SK-N-SH (cell line): Measurements from ENCODE around the gene SMIM44. TPM values are rescaled to one million over a fixed set of nuclear protein-coding genes. Genes with fewer than 3 reads are reported as not detected.
A peak's percentile ranks its signal among the peaks of the same experiment; 100 is the strongest.

Source experiments
- CTCF ChIA-PET: fragments of 300-600, 350-600 bp; formaldehyde crosslinking; extraction: SDS; loops from one replicate; lab custom pipeline; 2021; lab: Yijun Ruan, JAX
- POLR2A ChIA-PET: fragments of 350-600 bp; sonication (Branson Sonifier 250); formaldehyde crosslinking; extraction: SDS; loops from one replicate; lab custom pipeline; 2020; ENCODE audit warnings: antibody characterized with exemption, inconsistent platforms; lab: Yijun Ruan, JAX
- DNase-seq: peaks from one replicate; pipeline ENCODE4 v3.0.0; 2012
- H2AFZ ChIP-seq: fragments of 200-600 bp; sonication (generic); 2 replicates; pipeline ENCODE4 v1.8.1; 2016; ENCODE audit warnings: antibody characterized with exemption, mild to moderate bottlenecking, low read depth
- H3F3A ChIP-seq: fragments of 200-600 bp; sonication (generic); replicated peaks from 2 replicates; pipeline ENCODE3; 2016; ENCODE audit warnings: antibody characterized with exemption, mild to moderate bottlenecking; ENCODE audit not compliant: insufficient read depth
- H3K27ac ChIP-seq, 2 experiments: fragments of 200-500 bp in 1 of 2; fragments of 200-600 bp in 1 of 2; sonication (Bioruptor generic) in 1 of 2; sonication (generic), shearing (Covaris generic) in 1 of 2; 2 replicates each; pipeline versions ENCODE4 v1.5.1 to v1.6.1; 2014 to 2016; ENCODE audit warnings: low read depth in 2 of 2, inconsistent platforms in 1 of 2, low read length in 1 of 2, mild to moderate bottlenecking in 1 of 2, mixed read lengths in 1 of 2
- H3K27me3 ChIP-seq: fragments of 200-600 bp; sonication (generic), shearing (Covaris generic); 2 replicates; pipeline ENCODE4 v1.6.1; 2016; ENCODE audit warnings: mixed run types; ENCODE audit not compliant: insufficient read depth
- H3K36me3 ChIP-seq, 2 experiments: fragments of 200-500 bp in 1 of 2; fragments of 200-600 bp in 1 of 2; sonication (Bioruptor generic) in 1 of 2; sonication (generic) in 1 of 2; replicated peaks in 1 of 2; 2 replicates each; pipeline versions ENCODE3 to v1.5.1; 2014 to 2016; ENCODE audit warnings: low read length in 1 of 2, mild to moderate bottlenecking in 1 of 2; ENCODE audit not compliant: insufficient read depth in 2 of 2, control insufficient read depth in 1 of 2
- H3K4me1 ChIP-seq, 2 experiments: fragments of 200-500 bp in 1 of 2; fragments of 200-600 bp in 1 of 2; sonication (Bioruptor generic) in 1 of 2; sonication (generic), shearing (Covaris generic) in 1 of 2; 2 replicates each; pipeline versions ENCODE4 v1.5.1 to v1.6.1; 2014 to 2016; ENCODE audit warnings: low read depth in 1 of 2, low read length in 1 of 2, mixed run types in 1 of 2; ENCODE audit not compliant: insufficient read depth in 2 of 2, control insufficient read depth in 1 of 2
- H3K4me2 ChIP-seq: fragments of 200-600 bp; sonication (generic), shearing (Covaris generic); 2 replicates; pipeline ENCODE4 v1.6.1; 2017; ENCODE audit warnings: mixed run types
- H3K4me3 ChIP-seq, 2 experiments: fragments of 200-500 bp in 1 of 2; fragments of 200-600 bp in 1 of 2; sonication (Bioruptor generic) in 1 of 2; sonication (generic), shearing (Covaris generic) in 1 of 2; 2 replicates each; pipeline versions ENCODE4 v1.5.1 to v1.8.1; 2014 to 2016; ENCODE audit warnings: low read depth in 2 of 2, inconsistent platforms in 1 of 2, low read length in 1 of 2, mild to moderate bottlenecking in 1 of 2, mixed read lengths in 1 of 2, moderate library complexity in 1 of 2
- H3K79me2 ChIP-seq: fragments of 200-600 bp; sonication (generic); 2 replicates; pipeline ENCODE4 v1.8.1; 2017; ENCODE audit warnings: mild to moderate bottlenecking; ENCODE audit not compliant: insufficient read depth
- H3K9ac ChIP-seq: fragments of 200-600 bp; sonication (generic); 2 replicates; pipeline ENCODE4 v1.6.1; 2017; ENCODE audit warnings: mixed run types
- H3K9me2 ChIP-seq: fragments of 200-600 bp; sonication (generic); 2 replicates; pipeline ENCODE4 v1.6.1; 2017; ENCODE audit warnings: mixed run types
- H3K9me3 ChIP-seq: fragments of 200-600 bp; sonication (generic); 2 replicates; pipeline ENCODE4 v1.6.1; 2017; ENCODE audit warnings: mixed run types, mild to moderate bottlenecking, moderate library complexity
- H4K20me1 ChIP-seq: fragments of 200-600 bp; sonication (generic); 2 replicates; pipeline ENCODE4 v1.6.1; 2017; ENCODE audit warnings: mild to moderate bottlenecking, mixed run types; ENCODE audit not compliant: insufficient read depth
- CHD2 ChIP-seq: fragments of 150-350 bp; IDR thresholded peaks from 2 replicates; pipeline ENCODE4 v1.6.1; 2018; ENCODE audit warnings: low read length; ENCODE audit not compliant: partially characterized antibody
- EP300 ChIP-seq, 2 experiments: IDR thresholded peaks; 2 replicates each; pipeline versions ENCODE4 v1.4.0 to v1.6.1; 2012; ENCODE audit warnings: borderline replicate concordance in 1 of 2, low read depth in 1 of 2, low read length in 1 of 2
- FOXJ3 ChIP-seq: sonication (generic); formaldehyde crosslinking; IDR thresholded peaks from 2 replicates; pipeline ENCODE4 v1.5.1; 2020; ENCODE audit warnings: mild to moderate bottlenecking, missing genetic modification reagents
- JUND ChIP-seq: IDR thresholded peaks from 2 replicates; pipeline ENCODE4 v1.4.0; 2012
- MEF2A ChIP-seq: IDR thresholded peaks from 2 replicates; pipeline ENCODE4 v1.4.0; 2012; ENCODE audit warnings: low read depth, borderline replicate concordance
- NRF1 ChIP-seq: IDR thresholded peaks from 2 replicates; pipeline ENCODE4 v1.6.1; 2012; ENCODE audit warnings: low read depth, mild to moderate bottlenecking, low read length
- REST ChIP-seq: IDR thresholded peaks from 2 replicates; pipeline ENCODE4 v1.6.1; 2012; ENCODE audit warnings: mild to moderate bottlenecking, low read depth, low read length, moderate library complexity
- RFX5 ChIP-seq: IDR thresholded peaks from 2 replicates; pipeline ENCODE4 v1.6.1; 2012; ENCODE audit warnings: mild to moderate bottlenecking, improper control_type of control experiment, low read length
- SIN3A ChIP-seq: IDR thresholded peaks from 2 replicates; pipeline ENCODE4 v1.6.1; 2012; ENCODE audit warnings: low read depth, mild to moderate bottlenecking, low read length, moderate library complexity, borderline replicate concordance
- SMC3 ChIP-seq: IDR thresholded peaks from 2 replicates; pipeline ENCODE4 v1.6.1; 2012; ENCODE audit warnings: low read depth, low read length, improper control_type of control experiment
- WGBS: methylation state at CpG from one replicate; pipeline ENCODE4 v1.1.6; 2017; ENCODE audit warnings: low lambda C conversion rate; 5-methylcytosine and 5-hydroxymethylcytosine counted together
- polyA plus RNA-seq, 3 experiments: library from polyadenylated mRNA; depleted of rRNA; stranded (reverse); fragments of >200 nt; gene quantifications; 2 replicates each; pipeline ENCODE4 v1.2.3, GENCODE V29; 2012

Gene SMIM44
- polyA plus RNA-seq, 1 of the 3 experiments (the other 2 are of a cell fraction): not detected

GRCh38 chr19:3444695-3445234 is 38.5 kb downstream of the SMIM44 start:
- peaks cover 21% of the 10 kb centered on the region for H4K20me1 ChIP-seq
- peaks cover 15% of the 10 kb centered on the region for H3F3A ChIP-seq
- H3K9me2 ChIP-seq: no peaks in the 10 kb centered on the region
- POLR2A ChIA-PET: interaction anchor here (0.6 kb wide), 1 partner anchor 57 kb away, joined by 3 read pairs; no protein-coding TSS in a partner anchor
- H3K9me3 ChIP-seq: no peaks in the 10 kb centered on the region
- no peak overlapping the region for H3K9ac ChIP-seq
- TF ChIP-seq EP300 (IDR thresholded peaks at IDR 0.05; ENCODE audit: borderline replicate concordance in 1 of 2, low read depth in 1 of 2, low read length in 1 of 2) (no peak), MEF2A (no peak), FOXJ3 (CRISPR knock-in tag) (no peak), NRF1 (no peak), CHD2 (no peak), SMC3 (no peak), SIN3A (no peak), JUND (no peak), REST (no peak)
- peaks cover 0 to 39% of the 10 kb centered on the region in 2 experiments; a peak in 1 of 4 replicates for H3K4me1 ChIP-seq
- 95% methylated on average over 24 of the region's 24 CpGs for WGBS
- peaks cover 7 to 30% of the 10 kb centered on the region in 2 experiments for H3K36me3 ChIP-seq
- H3K79me2 ChIP-seq: peaks cover 25% of the 10 kb centered on the region
- no peak overlapping the region for H3K4me2 ChIP-seq
- no peak overlapping the region for H2AFZ ChIP-seq
- no peak for DNase-seq
- H3K4me3 ChIP-seq: no peak overlapping the region
- CTCF ChIA-PET: interaction anchor here (4.8 kb wide), 1 partner anchor 16 kb away, joined by 31 read pairs; no protein-coding TSS in a partner anchor
- peak overlapping the region in 1 of 2 experiments; percentile 78; a peak in 2 of 4 replicates for H3K27ac ChIP-seq
- H3K27me3 ChIP-seq: no peaks in the 10 kb centered on the region

GRCh38 chr19:3443840-3444694 is 39.2 kb downstream of the SMIM44 start:
- Histone ChIP-seq H3K4me2 (no peak overlapping the region), H3K36me3 (peaks cover 3 to 29% of the 10 kb centered on the region in 2 experiments), H3F3A (peaks cover 9% of the 10 kb centered on the region), H3K4me1 (peaks cover 0 to 39% of the 10 kb centered on the region in 2 experiments; a peak in 1 of 4 replicates), H4K20me1 (peaks cover 20% of the 10 kb centered on the region), H3K9me2 (no peaks in the 10 kb centered on the region), H2AFZ (no peak overlapping the region), H3K4me3 (no peak overlapping the region), H3K27me3 (no peaks in the 10 kb centered on the region), H3K9ac (no peak overlapping the region), H3K9me3 (no peaks in the 10 kb centered on the region), H3K27ac (peak overlapping the region in 1 of 2 experiments; percentile 78; a peak in 3 of 4 replicates), H3K79me2 (peaks cover 30% of the 10 kb centered on the region)
- ChIA-PET POLR2A (interaction anchor here (0.6 kb wide), 1 partner anchor 58 kb away, joined by 3 read pairs; no protein-coding TSS in a partner anchor), CTCF (interaction anchor here (4.8 kb wide), 1 partner anchor 15 kb away, joined by 31 read pairs; no protein-coding TSS in a partner anchor)
- TF ChIP-seq RFX5 (no peak), CHD2 (peak; percentile 64)
- DNase-seq: peak; percentile 76
- 81% methylated on average over 25 of the region's 33 CpGs for WGBS
